ENCODE measurements around the gene AHDC1.

GRCh38 chr1:27520651-27521050 lies 83.3 kb downstream of the AHDC1 start:
- TF ChIP-seq CTCF (IDR thresholded peaks at IDR 0.05) (no peak), EZH2phosphoT487 (IDR thresholded peaks at IDR 0.05) (no peak), EZH2 (IDR thresholded peaks at IDR 0.05) (no peak)

Data from neural progenitor cell (in vitro differentiated cells).